Endodermal cell (in vitro differentiated cells): ENCODE data around the gene SSTR5. TPM values are rescaled to one million over a fixed set of nuclear protein-coding genes. Genes with fewer than 3 reads are reported as not detected.

Experiments used
- DNase-seq: peaks from one replicate; pipeline ENCODE4 v3.0.0-alpha.2; 2017
- H3K27ac ChIP-seq: 2 replicates; pipeline ENCODE4 v1.5.1; 2013; ENCODE audit warnings: mild to moderate bottlenecking, low read depth, low read length, moderate library complexity
- H3K27me3 ChIP-seq: 2 replicates; pipeline ENCODE4 v1.6.1; 2013; ENCODE audit warnings: mild to moderate bottlenecking, low read length, moderate library complexity; ENCODE audit not compliant: insufficient read depth, control insufficient read depth, poor library complexity, severe bottlenecking
- H3K36me3 ChIP-seq: 2 replicates; pipeline ENCODE4 v1.7.0; 2013; ENCODE audit warnings: mild to moderate bottlenecking, low read length, moderate library complexity; ENCODE audit not compliant: control insufficient read depth, insufficient read depth
- H3K4me1 ChIP-seq: one replicate; pipeline ENCODE4 v1.7.0; 2013; ENCODE audit warnings: low read length; ENCODE audit not compliant: control insufficient read depth, insufficient read depth
- H3K4me3 ChIP-seq: 2 replicates; pipeline ENCODE4 v1.5.1; 2013; ENCODE audit warnings: mild to moderate bottlenecking, low read length, moderate library complexity
- H3K9ac ChIP-seq: 2 replicates; pipeline ENCODE4 v1.6.1; 2013; ENCODE audit warnings: mild to moderate bottlenecking, low read length, moderate library complexity; ENCODE audit not compliant: poor library complexity, severe bottlenecking; ENCODE audit errors: extremely low read depth
- H3K9me3 ChIP-seq: 2 replicates; pipeline ENCODE4 v1.6.1; 2013; ENCODE audit warnings: mild to moderate bottlenecking, low read length, moderate library complexity; ENCODE audit not compliant: control insufficient read depth
- H3K27ac Mint-ChIP-seq: 2 replicates; pipeline ENCODE4 v1.8.0; 2020; ENCODE audit warnings: mixed read lengths
- H3K27me3 Mint-ChIP-seq: 2 replicates; pipeline ENCODE4 v1.8.0; 2021; ENCODE audit warnings: mild to moderate bottlenecking, mixed read lengths; ENCODE audit not compliant: insufficient read depth
- H3K36me3 Mint-ChIP-seq: 2 replicates; pipeline ENCODE4 v1.8.0; 2020; ENCODE audit warnings: low read depth, mixed read lengths
- H3K4me1 Mint-ChIP-seq: 2 replicates; pipeline ENCODE4 v1.8.0; 2020; ENCODE audit warnings: mixed read lengths
- H3K4me3 Mint-ChIP-seq: 2 replicates; pipeline ENCODE4 v1.8.0; 2020; ENCODE audit warnings: mild to moderate bottlenecking, moderate library complexity, mixed read lengths
- H3K9me3 Mint-ChIP-seq: 2 replicates; pipeline ENCODE4 v1.8.0; 2020; ENCODE audit warnings: mild to moderate bottlenecking, mixed read lengths
- CTCF ChIP-seq: fragments of 200-600 bp; sonication (generic); conservative IDR thresholded peaks from 2 replicates; pipeline ENCODE4 v1.5.0; 2021; ENCODE audit warnings: antibody characterized with exemption, mild to moderate bottlenecking
- WGBS, 2 experiments: methylation state at CpG; one replicate each; pipeline versions ENCODE4 v1.1.5 to v1.1.7; 2013; ENCODE audit warnings: missing lambda C conversion rate in 2 of 2, mixed read lengths in 1 of 2; ENCODE audit not compliant: insufficient coverage in 1 of 2, insufficient read length in 1 of 2; 5-methylcytosine and 5-hydroxymethylcytosine counted together
- total RNA-seq, 2 donors: library from RNA; stranded (reverse); fragmentation: NEBNext Ultra II Directional in 1 of 2; extraction: Animal tissue kit (Norgen Biotek cat#: 25700) in 1 of 2; gene quantifications; 2 replicates in 1 of 2; 3 replicates in 1 of 2; pipeline ENCODE4 v1.2.1, GENCODE V29; 2021

Gene SSTR5
- total RNA-seq, 2 donors from 2014 or later: 0.64 to 1.3 TPM

DNA sequence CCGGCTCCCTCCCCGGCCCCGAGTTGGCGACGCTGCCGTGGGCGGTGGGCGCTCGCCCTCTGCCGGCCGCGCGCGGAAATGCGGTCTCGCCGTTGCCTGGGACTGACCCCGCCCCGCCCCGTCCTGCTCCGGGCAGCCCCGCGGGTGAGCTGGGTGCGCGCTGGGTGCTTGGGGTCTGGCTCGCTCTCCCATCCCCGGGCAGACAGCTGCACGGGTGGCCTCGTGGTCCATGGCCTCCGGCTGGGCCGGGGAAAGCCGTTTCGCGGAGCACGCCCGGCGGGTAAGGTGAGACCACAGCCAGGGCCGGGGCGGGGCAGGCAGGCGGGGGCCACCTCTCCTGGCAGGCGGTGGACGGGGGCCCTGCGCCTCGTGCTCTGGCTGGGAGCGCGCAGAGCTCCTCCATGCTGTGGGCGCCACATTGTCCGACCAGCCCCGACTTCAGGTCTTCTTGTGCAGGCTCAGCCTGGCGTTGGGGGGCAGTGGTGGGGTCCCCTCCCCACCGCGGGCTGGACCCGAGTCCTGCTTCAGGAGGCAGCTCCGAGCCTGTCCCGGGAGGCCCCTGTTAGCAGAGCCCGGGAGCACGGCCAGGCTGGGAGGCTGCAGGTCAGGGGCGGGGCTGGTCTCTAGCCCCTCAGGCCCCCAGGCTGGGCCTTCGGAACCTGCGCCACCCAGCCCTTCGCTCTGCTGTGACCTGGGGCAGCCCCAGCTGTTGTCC lies 30.5 kb downstream of the SSTR5 start:
- no peak overlapping the region for H3K9ac ChIP-seq
- no peaks in the 10 kb centered on the region for H3K27me3 Mint-ChIP-seq
- no peak overlapping the region for H3K27ac ChIP-seq
- H3K4me3 Mint-ChIP-seq: peak overlapping the region; percentile 27
- no peaks in the 10 kb centered on the region for H3K9me3 ChIP-seq
- no peaks in the 10 kb centered on the region for H3K36me3 ChIP-seq
- DNase-seq: peak; percentile 91
- 10 to 16% methylated on average over 25 to 60 of the region's 61 CpGs for WGBS, 2 experiments
- H3K27me3 ChIP-seq: no peaks in the 10 kb centered on the region
- H3K36me3 Mint-ChIP-seq: no peaks in the 10 kb centered on the region
- H3K4me1 Mint-ChIP-seq: peaks cover 2% of the 10 kb centered on the region
- no peaks in the 10 kb centered on the region for H3K9me3 Mint-ChIP-seq
- H3K4me3 ChIP-seq: peak overlapping the region; percentile 66
- peak; percentile 78 for TF ChIP-seq CTCF
- no peak overlapping the region for H3K27ac Mint-ChIP-seq
- H3K4me1 ChIP-seq: peaks cover 4% of the 10 kb centered on the region

- peaks cover 3% of the 10 kb centered on the region for H3K27me3 ChIP-seq
- H3K4me1 ChIP-seq: peaks cover 4% of the 10 kb centered on the region
- no peaks in the 10 kb centered on the region for H3K9me3 ChIP-seq
- H3K9me3 Mint-ChIP-seq: no peaks in the 10 kb centered on the region
- H3K4me1 Mint-ChIP-seq: peaks cover 2% of the 10 kb centered on the region
- H3K9ac ChIP-seq: no peak overlapping the region
- H3K36me3 ChIP-seq: no peaks in the 10 kb centered on the region
- no peak overlapping the region for H3K27ac ChIP-seq
- no peak for DNase-seq
- no peak overlapping the region for H3K27ac Mint-ChIP-seq
- H3K4me3 ChIP-seq: no peak overlapping the region
- peak overlapping the region; percentile 27 for H3K4me3 Mint-ChIP-seq
- peaks cover 1% of the 10 kb centered on the region for H3K27me3 Mint-ChIP-seq
- no peak for TF ChIP-seq CTCF
- 71 to 83% methylated on average over 8 to 11 of the region's 11 CpGs for WGBS, 2 experiments
- no peaks in the 10 kb centered on the region for H3K36me3 Mint-ChIP-seq
Measured at GRCh38 chr16:1103636-1103980, 31.1 kb downstream of the SSTR5 start.

GRCh38 chr16:1105888-1106620 lies 33.5 kb downstream of the SSTR5 start:
- Mint-ChIP-seq H3K9me3 (no peaks in the 10 kb centered on the region), H3K27ac (no peak overlapping the region), H3K4me1 (peaks cover 2% of the 10 kb centered on the region), H3K36me3 (no peaks in the 10 kb centered on the region), H3K4me3 (no peak overlapping the region), H3K27me3 (peaks cover 16% of the 10 kb centered on the region)
- peak; percentile 92 for DNase-seq
- Histone ChIP-seq H3K9ac (no peak overlapping the region), H3K4me3 (no peak overlapping the region), H3K36me3 (no peaks in the 10 kb centered on the region), H3K4me1 (peaks cover 4% of the 10 kb centered on the region), H3K9me3 (no peaks in the 10 kb centered on the region), H3K27ac (no peak overlapping the region), H3K27me3 (peaks cover 4% of the 10 kb centered on the region)
- WGBS, 2 experiments: 48 to 70% methylated on average over 11 to 26 of the region's 26 CpGs
- peak; percentile 93 for TF ChIP-seq CTCF
